Measurements from ENCODE around the gene TRPV5.

TRPV5 gene

DNA sequence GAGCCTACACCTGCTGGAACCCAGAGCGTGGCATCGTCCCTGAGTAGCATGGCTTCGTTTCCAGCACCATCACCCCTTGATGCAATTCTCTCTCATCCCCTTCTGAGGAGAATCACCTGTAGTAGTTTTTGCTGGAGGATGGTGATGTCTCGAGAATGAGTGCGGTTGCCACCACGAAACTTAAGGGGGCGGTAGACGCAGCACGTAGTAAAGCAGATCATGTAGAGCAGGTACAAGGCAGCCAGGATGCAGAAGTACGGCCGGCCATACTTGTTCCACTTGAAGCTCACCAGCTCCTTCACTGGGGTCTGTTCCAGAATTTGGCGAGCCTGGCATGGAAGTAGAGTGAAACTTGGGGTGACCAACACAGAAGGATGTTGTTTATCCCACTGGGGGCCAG, 8.1 kb downstream of the TRPV5 start:
- TF ChIP-seq, protein P1, sequence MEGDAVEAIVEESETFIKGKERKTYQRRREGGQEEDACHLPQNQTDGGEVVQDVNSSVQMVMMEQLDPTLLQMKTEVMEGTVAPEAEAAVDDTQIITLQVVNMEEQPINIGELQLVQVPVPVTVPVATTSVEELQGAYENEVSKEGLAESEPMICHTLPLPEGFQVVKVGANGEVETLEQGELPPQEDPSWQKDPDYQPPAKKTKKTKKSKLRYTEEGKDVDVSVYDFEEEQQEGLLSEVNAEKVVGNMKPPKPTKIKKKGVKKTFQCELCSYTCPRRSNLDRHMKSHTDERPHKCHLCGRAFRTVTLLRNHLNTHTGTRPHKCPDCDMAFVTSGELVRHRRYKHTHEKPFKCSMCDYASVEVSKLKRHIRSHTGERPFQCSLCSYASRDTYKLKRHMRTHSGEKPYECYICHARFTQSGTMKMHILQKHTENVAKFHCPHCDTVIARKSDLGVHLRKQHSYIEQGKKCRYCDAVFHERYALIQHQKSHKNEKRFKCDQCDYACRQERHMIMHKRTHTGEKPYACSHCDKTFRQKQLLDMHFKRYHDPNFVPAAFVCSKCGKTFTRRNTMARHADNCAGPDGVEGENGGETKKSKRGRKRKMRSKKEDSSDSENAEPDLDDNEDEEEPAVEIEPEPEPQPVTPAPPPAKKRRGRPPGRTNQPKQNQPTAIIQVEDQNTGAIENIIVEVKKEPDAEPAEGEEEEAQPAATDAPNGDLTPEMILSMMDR (conservative IDR thresholded peaks at IDR 0.05; ENCODE audit: low read depth) = no peak
- ChIA-PET POLR2A (ENCODE audit: low non-redundant PET) (no interaction called here), CTCF (no interaction called here)
- no peak for DNase-seq (ENCODE audit: low spot score)
- H3K27ac ChIP-seq = no peak overlapping the region

DNA sequence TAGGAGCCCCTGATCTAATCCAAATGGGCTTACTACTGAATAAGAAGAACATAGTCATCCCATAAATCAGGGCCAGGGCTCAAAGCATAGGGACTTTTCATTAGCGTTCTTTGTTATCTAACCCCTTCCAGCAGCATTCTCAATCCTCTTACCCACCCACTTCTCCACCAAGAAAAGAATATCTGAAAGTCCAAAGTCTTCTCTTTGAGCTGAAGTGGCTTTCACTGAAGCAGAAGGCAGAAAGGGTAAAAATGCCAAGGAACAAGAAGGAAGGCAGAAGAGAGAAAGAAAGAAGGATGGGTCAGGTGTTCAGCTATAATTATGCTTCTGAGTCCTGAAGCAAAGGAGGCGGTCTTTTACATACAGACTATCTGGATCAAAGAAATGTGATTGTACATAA, 10.2 kb downstream of the TRPV5 start:
- ChIA-PET POLR2A (ENCODE audit: low non-redundant PET) (no interaction called here), CTCF (no interaction called here)
- no peak overlapping the region for H3K27ac ChIP-seq
- TF ChIP-seq, protein P1 (conservative IDR thresholded peaks at IDR 0.05; ENCODE audit: low read depth) = no peak
- no peak for DNase-seq (ENCODE audit: low spot score)

DNA sequence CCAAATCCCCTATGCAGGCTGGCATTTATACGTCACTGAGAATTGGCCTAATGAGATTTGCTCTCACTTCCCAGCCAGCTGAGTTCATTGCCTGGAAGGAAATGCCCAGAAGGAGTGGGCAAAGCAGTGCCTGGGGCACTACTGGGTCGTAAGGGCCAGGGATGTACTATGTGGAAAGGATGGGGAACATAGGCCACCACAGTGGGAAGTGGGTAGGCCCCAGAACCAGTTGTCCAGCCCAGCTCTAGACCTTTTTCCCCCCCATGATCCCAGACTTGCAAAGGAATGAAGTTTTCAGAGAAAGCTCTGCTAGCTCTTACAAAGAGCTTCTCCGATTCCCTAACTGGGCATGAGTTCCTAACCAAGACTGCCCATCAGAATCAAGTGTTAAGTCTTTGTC, 13.9 kb downstream of the TRPV5 start:
- no peak overlapping the region for H3K27ac ChIP-seq
- TF ChIP-seq, protein P1 (conservative IDR thresholded peaks at IDR 0.05; ENCODE audit: low read depth) = no peak

DNA sequence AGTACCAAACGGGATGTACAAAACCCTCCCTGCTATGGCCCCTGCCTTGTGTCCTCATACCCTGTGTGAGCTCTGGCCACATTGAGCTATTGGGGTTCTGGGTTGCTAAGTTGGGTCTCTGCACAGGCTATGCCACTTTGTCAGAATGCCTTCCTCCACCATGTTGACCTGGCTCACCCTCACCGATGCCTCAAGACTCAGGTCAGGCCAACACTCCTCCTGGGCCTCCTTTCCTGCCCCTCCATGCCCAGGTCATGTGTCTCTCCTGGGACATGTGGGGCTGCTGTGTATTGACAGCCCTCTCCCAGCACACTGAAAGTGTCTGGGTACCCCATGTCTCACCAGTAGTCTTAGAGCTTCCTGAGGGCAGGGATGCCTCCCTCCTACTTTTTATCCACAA, 14.6 kb downstream of the TRPV5 start:
- no peak overlapping the region for H3K27ac ChIP-seq
- TF ChIP-seq, protein P1 (conservative IDR thresholded peaks at IDR 0.05; ENCODE audit: low read depth) = no peak
- POLR2A ChIA-PET (ENCODE audit: low non-redundant PET) = interaction anchor here (0.5 kb wide), 1 partner anchor 36 kb away, joined by 3 read pairs; no protein-coding TSS in a partner anchor
- DNase-seq (ENCODE audit: low spot score) = no peak
- CTCF ChIA-PET = no interaction called here

More for the DNA sequence above, 13.9 kb downstream of the TRPV5 start:
- no peak for DNase-seq (ENCODE audit: low spot score)
- POLR2A ChIA-PET (ENCODE audit: low non-redundant PET) = interaction anchor here (0.5 to 0.6 kb wide), 2 partner anchors 35 to 80 kb away, joined by 3 read pairs; no protein-coding TSS in a partner anchor
- CTCF ChIA-PET = no interaction called here

DNA sequence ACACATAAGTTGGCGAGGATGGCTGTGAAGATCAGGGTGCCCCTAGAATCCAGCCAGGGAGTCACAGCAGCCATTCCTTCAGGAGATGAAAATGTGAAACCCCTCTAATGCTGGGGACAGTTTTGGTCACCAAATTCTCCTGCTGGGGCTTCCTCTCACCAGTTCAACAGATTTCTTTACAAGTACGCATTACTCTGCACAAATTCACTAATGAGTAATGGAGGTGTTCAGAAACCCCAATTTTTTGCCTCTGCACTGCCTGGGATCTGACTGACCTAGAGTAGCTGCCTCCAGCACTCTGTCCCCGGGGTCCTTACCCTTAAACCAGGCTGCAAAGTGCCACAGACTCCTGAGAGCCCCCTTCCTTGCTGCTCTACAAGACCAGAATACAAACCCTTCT, 16.1 kb downstream of the TRPV5 start:
- DNase-seq (ENCODE audit: low spot score) = no peak
- TF ChIP-seq, protein P1 (conservative IDR thresholded peaks at IDR 0.05; ENCODE audit: low read depth) = no peak
- CTCF ChIA-PET = no interaction called here
- POLR2A ChIA-PET (ENCODE audit: low non-redundant PET) = no interaction called here
- no peak overlapping the region for H3K27ac ChIP-seq

DNA sequence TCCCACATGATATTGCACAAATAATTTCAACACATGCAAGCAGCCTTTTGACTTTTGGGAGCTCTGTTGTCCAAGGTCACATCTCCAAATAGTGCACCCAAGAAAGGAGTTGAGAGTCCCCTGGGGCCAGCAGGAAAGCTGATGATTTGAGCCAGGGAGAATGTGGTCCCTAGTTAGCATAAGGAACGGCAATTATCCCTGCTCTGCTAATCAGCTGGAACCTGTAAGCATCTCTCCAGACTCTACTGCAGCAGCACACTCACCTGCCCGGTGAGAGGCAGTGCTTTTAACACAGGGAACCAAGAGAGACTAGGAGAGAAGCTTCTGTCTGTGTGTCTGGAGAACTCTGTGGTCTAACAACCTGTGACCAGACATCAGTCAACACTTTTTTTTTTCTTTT, 17.0 kb downstream of the TRPV5 start:
- CTCF ChIA-PET = no interaction called here
- POLR2A ChIA-PET (ENCODE audit: low non-redundant PET) = no interaction called here
- H3K27ac ChIP-seq = no peak overlapping the region
- DNase-seq (ENCODE audit: low spot score) = no peak
- TF ChIP-seq, protein P1 (conservative IDR thresholded peaks at IDR 0.05; ENCODE audit: low read depth) = no peak

DNA sequence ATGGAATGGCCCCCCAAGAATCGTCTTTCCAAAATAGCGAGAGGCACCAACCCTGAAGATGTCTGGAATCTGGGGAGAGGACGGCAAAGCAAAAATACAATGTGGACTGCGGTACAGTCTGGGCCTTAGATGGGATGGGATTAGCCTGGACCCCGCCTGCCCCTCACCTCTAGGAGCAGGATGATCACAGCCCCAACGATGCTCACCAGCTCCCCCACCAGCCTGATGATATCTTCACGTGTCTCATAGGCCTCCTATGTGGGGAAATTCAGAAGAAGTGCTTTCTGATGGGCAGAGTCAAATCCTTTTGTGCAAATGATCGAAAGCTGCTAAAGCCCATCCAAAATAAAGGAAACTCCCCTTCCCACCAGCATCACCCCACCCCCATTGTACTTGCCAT, 18.2 kb downstream of the TRPV5 start:
- TF ChIP-seq, protein P1 (conservative IDR thresholded peaks at IDR 0.05; ENCODE audit: low read depth) = no peak
- no peak for DNase-seq (ENCODE audit: low spot score)
- no peak overlapping the region for H3K27ac ChIP-seq
- POLR2A ChIA-PET (ENCODE audit: low non-redundant PET) = no interaction called here
- CTCF ChIA-PET = interaction anchor here (1.5 kb wide), 1 partner anchor 46 kb away, joined by 5 read pairs; no protein-coding TSS in a partner anchor
